Progenitor cell of endocrine pancreas (in vitro differentiated cells): Measurements from ENCODE around the gene NCS1. TPM values are rescaled to one million over a fixed set of nuclear protein-coding genes. Genes with fewer than 3 reads are reported as not detected.
"Not testable (repeated sequence)": the region's sequence is repeated elsewhere in the genome, so short reads cannot be mapped to it uniquely, and the experiment has no call there.

Source experiments
- DNase-seq: peaks from one replicate; pipeline ENCODE4 v3.0.0; 2021; ENCODE audit warnings: low spot score; ENCODE audit not compliant: unreplicated experiment
- H3K27ac Mint-ChIP-seq: 2 replicates; pipeline ENCODE4 v1.8.0; 2021; ENCODE audit warnings: mild to moderate bottlenecking, moderate library complexity, mixed read lengths
- H3K27me3 Mint-ChIP-seq: 2 replicates; pipeline ENCODE4 v1.8.0; 2021; ENCODE audit warnings: mixed read lengths
- H3K36me3 Mint-ChIP-seq: 2 replicates; pipeline ENCODE4 v1.8.0; 2022; ENCODE audit warnings: mixed read lengths; ENCODE audit not compliant: insufficient read depth
- H3K4me1 Mint-ChIP-seq: 2 replicates; pipeline ENCODE4 v1.8.0; 2021; ENCODE audit warnings: low read depth, mixed read lengths
- H3K4me3 Mint-ChIP-seq: 2 replicates; pipeline ENCODE4 v1.8.0; 2021; ENCODE audit warnings: low read depth, mild to moderate bottlenecking, moderate library complexity, mixed read lengths
- H3K9me3 Mint-ChIP-seq: 2 replicates; pipeline ENCODE4 v1.8.0; 2021; ENCODE audit warnings: low read depth, mixed read lengths
- CTCF ChIP-seq: fragments of 200-600 bp; sonication (generic); IDR thresholded peaks from one replicate; pipeline ENCODE4 v1.5.0; 2021; ENCODE audit warnings: antibody characterized with exemption, mild to moderate bottlenecking; ENCODE audit not compliant: unreplicated experiment
- total RNA-seq: library from RNA; stranded (reverse); gene quantifications from 2 replicates; pipeline ENCODE4 v1.2.1, GENCODE V29; 2021

NCS1 gene
- total RNA-seq, 1 donor from 2014 or later: 29.0 TPM

- no peak overlapping the region for H3K4me3 Mint-ChIP-seq
- no peak for DNase-seq
- TF ChIP-seq CTCF: no peak
- H3K36me3 Mint-ChIP-seq: no peaks in the 10 kb centered on the region
- H3K27ac Mint-ChIP-seq: no peak overlapping the region
- peaks cover 5% of the 10 kb centered on the region for H3K4me1 Mint-ChIP-seq
- H3K9me3 Mint-ChIP-seq: no peaks in the 10 kb centered on the region
- H3K27me3 Mint-ChIP-seq: peaks cover 6% of the 10 kb centered on the region
Measured at GRCh38 chr9:130246126-130246525, 73.9 kb downstream of the NCS1 start.

DNA sequence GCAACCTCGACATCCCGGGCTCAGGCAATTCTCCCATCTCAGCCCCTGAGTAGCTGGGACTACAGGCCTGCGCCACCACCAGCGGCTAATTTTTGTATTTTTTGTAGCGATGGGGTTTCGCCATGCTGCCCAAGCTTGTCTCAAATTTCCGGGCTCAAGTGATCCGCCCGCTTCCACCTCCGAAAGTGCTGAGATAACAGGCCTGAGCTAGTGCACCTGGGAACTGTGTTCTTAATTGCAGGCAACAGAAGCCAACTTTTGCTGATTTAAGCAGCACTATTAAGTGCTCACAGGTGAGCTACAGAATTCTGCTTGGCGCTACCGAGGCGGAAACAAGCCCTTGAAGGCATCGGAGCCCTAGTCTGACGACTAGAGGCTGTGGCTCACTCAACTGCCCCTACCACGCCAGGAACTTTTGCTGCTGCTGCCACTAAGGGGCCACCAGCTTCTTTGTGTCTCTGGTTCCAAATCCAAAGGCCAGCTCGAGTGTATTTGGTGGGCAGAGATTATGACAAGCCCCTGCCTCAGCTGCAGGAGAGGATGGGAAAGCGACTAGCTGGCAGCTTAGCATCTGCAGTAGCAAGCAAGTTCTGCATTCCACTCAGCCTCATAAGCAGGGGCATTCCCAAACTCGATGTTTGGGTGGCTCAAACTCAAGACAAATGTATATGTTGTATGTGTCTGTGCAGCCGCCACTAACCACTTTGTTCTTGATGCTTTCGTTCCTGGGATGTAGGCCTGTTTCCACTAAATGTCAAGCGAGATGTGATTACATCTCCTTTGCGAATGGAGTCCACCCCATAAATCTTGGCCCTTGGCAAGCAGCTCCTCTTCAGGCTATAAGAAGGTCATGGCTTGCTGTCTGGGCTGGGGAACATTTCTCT, 82.8 kb downstream of the NCS1 start:
- TF ChIP-seq CTCF: no peak
- H3K27ac Mint-ChIP-seq: no peak overlapping the region

DNA sequence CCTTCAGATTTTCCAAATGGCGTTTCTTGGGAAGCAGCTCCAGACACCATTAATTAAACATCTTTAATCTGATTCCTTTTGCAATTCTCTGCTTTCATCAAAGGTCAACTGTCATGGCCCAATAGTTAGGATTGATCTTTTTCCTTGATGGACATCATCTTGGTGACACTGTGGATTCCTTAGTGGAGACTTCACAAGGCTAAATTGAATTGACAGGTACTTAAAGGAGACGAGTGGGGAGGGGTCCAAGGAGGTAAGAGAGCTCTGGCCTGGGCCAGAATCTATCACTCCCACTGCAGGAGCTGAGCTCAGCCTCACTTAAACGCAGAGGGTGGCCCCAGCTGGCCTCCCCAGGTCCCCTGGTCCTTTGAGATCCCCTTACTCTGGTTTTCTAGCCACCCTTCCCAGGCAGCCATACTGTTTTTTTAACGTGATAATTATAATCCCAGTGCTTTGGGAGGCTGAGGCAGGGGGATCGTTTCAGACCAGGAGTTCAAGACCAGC, 83.5 kb downstream of the NCS1 start:
- no peaks in the 10 kb centered on the region for H3K36me3 Mint-ChIP-seq
- H3K4me1 Mint-ChIP-seq: no peaks in the 10 kb centered on the region
- H3K4me3 Mint-ChIP-seq: no peak overlapping the region
- no peak for DNase-seq
- no peaks in the 10 kb centered on the region for H3K9me3 Mint-ChIP-seq
- no peak overlapping the region for H3K27ac Mint-ChIP-seq
- H3K27me3 Mint-ChIP-seq: peaks cover 15% of the 10 kb centered on the region
- TF ChIP-seq CTCF: no peak

More for the DNA sequence above, 82.8 kb downstream of the NCS1 start:
- H3K27me3 Mint-ChIP-seq: peaks cover 11% of the 10 kb centered on the region
- H3K4me3 Mint-ChIP-seq: no peak overlapping the region
- DNase-seq: no peak
- no peaks in the 10 kb centered on the region for H3K36me3 Mint-ChIP-seq
- no peaks in the 10 kb centered on the region for H3K4me1 Mint-ChIP-seq
- no peaks in the 10 kb centered on the region for H3K9me3 Mint-ChIP-seq

GRCh38 chr9:130256644-130257043, 84.4 kb downstream of the NCS1 start:
- Mint-ChIP-seq H3K4me1 (no peaks in the 10 kb centered on the region), H3K4me3 (no peak overlapping the region), H3K9me3 (no peaks in the 10 kb centered on the region), H3K27me3 (peaks cover 23% of the 10 kb centered on the region), H3K36me3 (no peaks in the 10 kb centered on the region), H3K27ac (no peak overlapping the region)
- TF ChIP-seq CTCF: no peak
- no peak for DNase-seq

GRCh38 chr9:130258137-130258536, 85.9 kb downstream of the NCS1 start:
- not testable (repeated sequence) for DNase-seq, H3K4me3 Mint-ChIP-seq, H3K27ac Mint-ChIP-seq, H3K4me1 Mint-ChIP-seq, H3K36me3 Mint-ChIP-seq, H3K9me3 Mint-ChIP-seq
- peaks cover 36% of the 10 kb centered on the region for H3K27me3 Mint-ChIP-seq

DNA sequence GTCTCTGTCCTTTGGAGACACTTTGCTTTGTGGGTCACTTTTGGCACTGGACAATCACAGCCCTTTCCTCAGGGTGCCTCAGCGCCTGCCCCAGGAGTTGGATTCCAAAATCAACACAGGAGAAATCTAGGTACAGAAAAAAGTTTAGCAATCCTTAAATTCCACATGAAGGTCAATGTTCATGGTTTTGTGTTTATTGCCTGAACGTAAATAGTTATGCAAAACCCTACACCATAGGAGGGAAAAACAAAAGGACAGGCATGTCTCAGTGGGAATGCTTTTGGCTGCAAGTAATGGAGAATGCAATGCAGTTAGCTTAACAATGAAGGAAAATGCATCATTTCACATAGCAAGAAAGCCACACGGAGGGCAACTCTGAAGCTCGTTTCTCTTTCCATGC, 86.8 kb downstream of the NCS1 start:
- H3K36me3 Mint-ChIP-seq: no peaks in the 10 kb centered on the region
- DNase-seq: no peak
- no peak overlapping the region for H3K27ac Mint-ChIP-seq
- H3K27me3 Mint-ChIP-seq: peaks cover 45% of the 10 kb centered on the region
- no peaks in the 10 kb centered on the region for H3K9me3 Mint-ChIP-seq
- no peak overlapping the region for H3K4me3 Mint-ChIP-seq
- H3K4me1 Mint-ChIP-seq: no peaks in the 10 kb centered on the region
- TF ChIP-seq CTCF: no peak
